HEK293 (cell line): Measurements from ENCODE around the gene MPZL3.

Source experiments
- BCL11A ChIP-seq: fragments of 450-650 bp; formaldehyde crosslinking; IDR thresholded peaks from 2 replicates; pipeline ENCODE4 v1.5.1; 2016; ENCODE audit warnings: low read depth, missing biosample characterization, missing genetic modification characterization
- KLF9 ChIP-seq: fragments of 450-650 bp; formaldehyde crosslinking; IDR thresholded peaks from 2 replicates; pipeline ENCODE4 v1.5.1; 2016; ENCODE audit warnings: missing biosample characterization, missing genetic modification characterization, low read depth
- PRDM4 ChIP-seq: fragments of 450-650 bp; formaldehyde crosslinking; IDR thresholded peaks from 2 replicates; pipeline ENCODE4 v1.5.1; 2017; ENCODE audit warnings: missing biosample characterization, missing genetic modification characterization
- ZNF214 ChIP-seq: fragments of 450-650 bp; formaldehyde crosslinking; IDR thresholded peaks from 2 replicates; pipeline ENCODE4 v1.5.1; 2017; ENCODE audit warnings: missing biosample characterization, mild to moderate bottlenecking, missing genetic modification characterization, borderline replicate concordance
- ZNF23 ChIP-seq: fragments of 450-650 bp; formaldehyde crosslinking; IDR thresholded peaks from 2 replicates; pipeline ENCODE4 v1.5.1; 2016; ENCODE audit warnings: missing biosample characterization, missing genetic modification characterization, borderline replicate concordance
- ZNF37A ChIP-seq: fragments of 450-650 bp; IDR thresholded peaks from 2 replicates; pipeline ENCODE4 v1.5.1; 2018; ENCODE audit warnings: missing biosample characterization, missing genetic modification characterization
- ZNF555 ChIP-seq: fragments of 450-650 bp; formaldehyde crosslinking; conservative IDR thresholded peaks from 2 replicates; pipeline ENCODE4 v1.5.1; 2017; ENCODE audit warnings: missing biosample characterization, mild to moderate bottlenecking, missing genetic modification characterization, inconsistent platforms
- ZNF670 ChIP-seq: fragments of 450-650 bp; formaldehyde crosslinking; IDR thresholded peaks from 2 replicates; pipeline ENCODE4 v1.5.1; 2016; ENCODE audit warnings: missing biosample characterization, missing genetic modification characterization, low read depth
- TF ChIP-seq, protein P1 (sequence below): fragments of 450-650 bp; formaldehyde crosslinking; IDR thresholded peaks from 2 replicates; pipeline ENCODE4 v1.5.1; 2016; ENCODE audit warnings: missing biosample characterization, missing genetic modification characterization, low read depth
- TF ChIP-seq, protein P2 (sequence below): fragments of 450-650 bp; formaldehyde crosslinking; IDR thresholded peaks from 2 replicates; pipeline ENCODE4 v1.5.1; 2016; ENCODE audit warnings: missing biosample characterization, missing genetic modification characterization
- TF ChIP-seq, protein P3 (sequence below): fragments of 450-650 bp; formaldehyde crosslinking; IDR thresholded peaks from 2 replicates; pipeline ENCODE4 v1.5.1; 2016; ENCODE audit warnings: missing biosample characterization, missing genetic modification characterization
- TF ChIP-seq, protein P4 (sequence below): fragments of 450-650 bp; formaldehyde crosslinking; IDR thresholded peaks from 2 replicates; pipeline ENCODE4 v1.5.1; 2016; ENCODE audit warnings: missing biosample characterization, missing genetic modification characterization
- TF ChIP-seq, protein P5 (sequence below): fragments of 450-650 bp; formaldehyde crosslinking; IDR thresholded peaks from 2 replicates; pipeline ENCODE4 v1.5.1; 2016; ENCODE audit warnings: missing biosample characterization, missing genetic modification characterization

DNA sequence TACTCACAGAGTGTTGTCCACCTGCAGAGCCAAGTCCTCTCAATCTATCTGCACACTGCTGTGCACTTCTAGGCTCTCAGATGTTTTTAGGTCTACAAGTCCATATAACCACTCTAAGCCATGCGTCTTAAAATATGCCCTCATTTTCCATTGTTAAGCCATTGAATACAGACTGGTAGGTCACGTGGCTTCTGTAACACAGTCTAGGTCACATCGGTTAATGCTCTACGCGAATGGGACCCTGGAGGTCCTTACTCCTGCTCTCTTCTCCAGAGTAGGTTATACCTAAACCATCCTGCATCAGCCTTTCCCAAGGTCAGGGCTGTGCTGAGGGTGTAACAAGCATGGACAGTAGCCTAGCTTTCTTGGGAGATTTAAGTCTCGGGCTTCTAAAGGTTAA is 28.2 kb downstream of the MPZL3 start:
- TF ChIP-seq ZNF670, result no peak
- TF ChIP-seq, protein P1, sequence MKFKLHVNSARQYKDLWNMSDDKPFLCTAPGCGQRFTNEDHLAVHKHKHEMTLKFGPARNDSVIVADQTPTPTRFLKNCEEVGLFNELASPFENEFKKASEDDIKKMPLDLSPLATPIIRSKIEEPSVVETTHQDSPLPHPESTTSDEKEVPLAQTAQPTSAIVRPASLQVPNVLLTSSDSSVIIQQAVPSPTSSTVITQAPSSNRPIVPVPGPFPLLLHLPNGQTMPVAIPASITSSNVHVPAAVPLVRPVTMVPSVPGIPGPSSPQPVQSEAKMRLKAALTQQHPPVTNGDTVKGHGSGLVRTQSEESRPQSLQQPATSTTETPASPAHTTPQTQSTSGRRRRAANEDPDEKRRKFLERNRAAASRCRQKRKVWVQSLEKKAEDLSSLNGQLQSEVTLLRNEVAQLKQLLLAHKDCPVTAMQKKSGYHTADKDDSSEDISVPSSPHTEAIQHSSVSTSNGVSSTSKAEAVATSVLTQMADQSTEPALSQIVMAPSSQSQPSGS (tag by site-specific recombination), result no peak
- TF ChIP-seq KLF9 (tag by site-specific recombination), result no peak
- TF ChIP-seq ZNF37A (tag by site-specific recombination), result no peak
- TF ChIP-seq PRDM4 (tag by site-specific recombination), result no peak
- TF ChIP-seq, protein P2, sequence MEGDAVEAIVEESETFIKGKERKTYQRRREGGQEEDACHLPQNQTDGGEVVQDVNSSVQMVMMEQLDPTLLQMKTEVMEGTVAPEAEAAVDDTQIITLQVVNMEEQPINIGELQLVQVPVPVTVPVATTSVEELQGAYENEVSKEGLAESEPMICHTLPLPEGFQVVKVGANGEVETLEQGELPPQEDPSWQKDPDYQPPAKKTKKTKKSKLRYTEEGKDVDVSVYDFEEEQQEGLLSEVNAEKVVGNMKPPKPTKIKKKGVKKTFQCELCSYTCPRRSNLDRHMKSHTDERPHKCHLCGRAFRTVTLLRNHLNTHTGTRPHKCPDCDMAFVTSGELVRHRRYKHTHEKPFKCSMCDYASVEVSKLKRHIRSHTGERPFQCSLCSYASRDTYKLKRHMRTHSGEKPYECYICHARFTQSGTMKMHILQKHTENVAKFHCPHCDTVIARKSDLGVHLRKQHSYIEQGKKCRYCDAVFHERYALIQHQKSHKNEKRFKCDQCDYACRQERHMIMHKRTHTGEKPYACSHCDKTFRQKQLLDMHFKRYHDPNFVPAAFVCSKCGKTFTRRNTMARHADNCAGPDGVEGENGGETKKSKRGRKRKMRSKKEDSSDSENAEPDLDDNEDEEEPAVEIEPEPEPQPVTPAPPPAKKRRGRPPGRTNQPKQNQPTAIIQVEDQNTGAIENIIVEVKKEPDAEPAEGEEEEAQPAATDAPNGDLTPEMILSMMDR (tag by site-specific recombination), result no peak
- TF ChIP-seq BCL11A, result no peak
- TF ChIP-seq, protein P3, sequence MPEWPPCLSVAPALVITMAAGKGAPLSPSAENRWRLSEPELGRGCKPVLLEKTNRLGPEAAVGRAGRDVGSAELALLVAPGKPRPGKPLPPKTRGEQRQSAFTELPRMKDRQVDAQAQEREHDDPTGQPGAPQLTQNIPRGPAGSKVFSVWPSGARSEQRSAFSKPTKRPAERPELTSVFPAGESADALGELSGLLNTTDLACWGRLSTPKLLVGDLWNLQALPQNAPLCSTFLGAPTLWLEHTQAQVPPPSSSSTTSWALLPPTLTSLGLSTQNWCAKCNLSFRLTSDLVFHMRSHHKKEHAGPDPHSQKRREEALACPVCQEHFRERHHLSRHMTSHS, result no peak
- TF ChIP-seq ZNF214 (tag by site-specific recombination), result no peak
- TF ChIP-seq, protein P4, sequence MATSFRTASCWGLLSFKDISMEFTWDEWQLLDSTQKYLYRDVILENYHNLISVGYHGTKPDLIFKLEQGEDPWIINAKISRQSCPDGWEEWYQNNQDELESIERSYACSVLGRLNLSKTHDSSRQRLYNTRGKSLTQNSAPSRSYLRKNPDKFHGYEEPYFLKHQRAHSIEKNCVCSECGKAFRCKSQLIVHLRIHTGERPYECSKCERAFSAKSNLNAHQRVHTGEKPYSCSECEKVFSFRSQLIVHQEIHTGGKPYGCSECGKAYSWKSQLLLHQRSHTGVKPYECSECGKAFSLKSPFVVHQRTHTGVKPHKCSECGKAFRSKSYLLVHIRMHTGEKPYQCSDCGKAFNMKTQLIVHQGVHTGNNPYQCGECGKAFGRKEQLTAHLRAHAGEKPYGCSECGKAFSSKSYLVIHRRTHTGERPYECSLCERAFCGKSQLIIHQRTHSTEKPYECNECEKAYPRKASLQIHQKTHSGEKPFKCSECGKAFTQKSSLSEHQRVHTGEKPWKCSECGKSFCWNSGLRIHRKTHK, result no peak
- TF ChIP-seq, protein P5, sequence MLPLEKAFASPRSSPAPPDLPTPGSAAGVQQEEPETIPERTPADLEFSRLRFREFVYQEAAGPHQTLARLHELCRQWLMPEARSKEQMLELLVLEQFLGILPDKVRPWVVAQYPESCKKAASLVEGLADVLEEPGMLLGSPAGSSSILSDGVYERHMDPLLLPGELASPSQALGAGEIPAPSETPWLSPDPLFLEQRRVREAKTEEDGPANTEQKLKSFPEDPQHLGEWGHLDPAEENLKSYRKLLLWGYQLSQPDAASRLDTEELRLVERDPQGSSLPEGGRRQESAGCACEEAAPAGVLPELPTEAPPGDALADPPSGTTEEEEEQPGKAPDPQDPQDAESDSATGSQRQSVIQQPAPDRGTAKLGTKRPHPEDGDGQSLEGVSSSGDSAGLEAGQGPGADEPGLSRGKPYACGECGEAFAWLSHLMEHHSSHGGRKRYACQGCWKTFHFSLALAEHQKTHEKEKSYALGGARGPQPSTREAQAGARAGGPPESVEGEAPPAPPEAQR (tag by site-specific recombination), result no peak
- TF ChIP-seq ZNF555 (tag by site-specific recombination), result no peak
- no peak for TF ChIP-seq ZNF23 (tag by site-specific recombination)
